Fibroblast of lung (primary cell): ENCODE results near the gene ZDHHC13. TPM values are rescaled to one million over a fixed set of nuclear protein-coding genes. Genes with fewer than 3 reads are reported as not detected.

Experiments used
- DNase-seq, 2 donors: peaks; one replicate each; pipeline versions ENCODE4 v3.0.0 to v3.0.0-alpha.2; 2010; ENCODE audit warnings: low read depth in 2 of 2
- H2AFZ ChIP-seq: 2 replicates; pipeline ENCODE4 v1.5.1; 2012; ENCODE audit warnings: low read length, control low read depth, inconsistent platforms
- H3K27ac ChIP-seq: 2 replicates; pipeline ENCODE4 v1.5.1; 2011; ENCODE audit warnings: low read length, control low read depth; ENCODE audit not compliant: insufficient read depth
- H3K27me3 ChIP-seq: 2 replicates; pipeline ENCODE4 v1.5.1; 2011; ENCODE audit warnings: mild to moderate bottlenecking, low read length; ENCODE audit not compliant: control insufficient read depth, insufficient read depth
- H3K36me3 ChIP-seq: 2 replicates; pipeline ENCODE4 v1.5.1; 2011; ENCODE audit warnings: low read length; ENCODE audit not compliant: control insufficient read depth, insufficient read depth
- H3K4me1 ChIP-seq: 2 replicates; pipeline ENCODE4 v1.5.1; 2011; ENCODE audit warnings: low read length; ENCODE audit not compliant: control insufficient read depth, insufficient read depth; ENCODE audit errors: extremely low read depth
- H3K4me2 ChIP-seq: 2 replicates; pipeline ENCODE4 v1.5.1; 2011; ENCODE audit warnings: low read length, control low read depth; ENCODE audit not compliant: insufficient read depth; ENCODE audit errors: extremely low read depth
- H3K4me3 ChIP-seq, 4 experiments: fragments of 200-600 bp in 1 of 4; sonication (generic) in 1 of 4; replicated peaks in 1 of 4; 2 replicates each; pipeline ENCODE4 v1.5.1; 2011 to 2016; ENCODE audit warnings: low read length in 4 of 4, low read depth in 3 of 4, mild to moderate bottlenecking in 3 of 4, control low read depth in 2 of 4, inconsistent platforms in 1 of 4, mixed read lengths in 1 of 4; ENCODE audit not compliant: insufficient read depth in 1 of 4; ENCODE audit errors: control extremely low read depth in 1 of 4
- H3K79me2 ChIP-seq: 2 replicates; pipeline ENCODE4 v1.5.1; 2012; ENCODE audit warnings: mild to moderate bottlenecking, low read length, inconsistent platforms; ENCODE audit not compliant: control insufficient read depth, insufficient read depth
- H3K9ac ChIP-seq: 2 replicates; pipeline ENCODE4 v1.5.1; 2011; ENCODE audit warnings: mild to moderate bottlenecking, low read length, control low read depth; ENCODE audit not compliant: insufficient read depth
- H3K9me3 ChIP-seq: 2 replicates; pipeline ENCODE4 v1.5.1; 2012; ENCODE audit warnings: low read depth, low read length; ENCODE audit not compliant: control insufficient read depth, insufficient read depth
- H4K20me1 ChIP-seq: 2 replicates; pipeline ENCODE4 v1.5.1; 2011; ENCODE audit warnings: low read length; ENCODE audit not compliant: control insufficient read depth, insufficient read depth; ENCODE audit errors: extremely low read depth
- EZH2 ChIP-seq: IDR thresholded peaks from 2 replicates; pipeline ENCODE4 v1.5.1; 2012; ENCODE audit warnings: low read length, control low read depth, mild to moderate bottlenecking; ENCODE audit errors: missing control alignments
- polyA plus RNA-seq, 2 donors: library from polyadenylated mRNA; depleted of rRNA in 1 of 2; stranded (reverse) in 1 of 2; unstranded in 1 of 2; fragments of >200 nt; gene quantifications; 2 replicates each; pipeline ENCODE4 v1.2.1, GENCODE V29; 2011 to 2012; ENCODE audit warnings: missing spikeins in 1 of 2
- total RNA-seq: library from RNA; depleted of rRNA; stranded (reverse); fragments of >200 nt; gene quantifications from 2 replicates; pipeline ENCODE4 v1.2.1, GENCODE V29; 2014
- TF ChIP-seq, protein P1 (sequence below), 2 donors: IDR thresholded peaks in 1 of 2; conservative IDR thresholded peaks in 1 of 2; 1 replicate in 1 of 2; 2 replicates in 1 of 2; pipeline ENCODE4 v1.5.1; 2011 to 2012; ENCODE audit warnings: low read length in 2 of 2, control low read depth in 1 of 2, inconsistent platforms in 1 of 2, low read depth in 1 of 2, mild to moderate bottlenecking in 1 of 2

Gene ZDHHC13
- total and polyA plus RNA-seq, 2 donors (not counting 1 experiment from before 2014, with no cell fraction given): 11.1 to 16.1 TPM

DNA sequence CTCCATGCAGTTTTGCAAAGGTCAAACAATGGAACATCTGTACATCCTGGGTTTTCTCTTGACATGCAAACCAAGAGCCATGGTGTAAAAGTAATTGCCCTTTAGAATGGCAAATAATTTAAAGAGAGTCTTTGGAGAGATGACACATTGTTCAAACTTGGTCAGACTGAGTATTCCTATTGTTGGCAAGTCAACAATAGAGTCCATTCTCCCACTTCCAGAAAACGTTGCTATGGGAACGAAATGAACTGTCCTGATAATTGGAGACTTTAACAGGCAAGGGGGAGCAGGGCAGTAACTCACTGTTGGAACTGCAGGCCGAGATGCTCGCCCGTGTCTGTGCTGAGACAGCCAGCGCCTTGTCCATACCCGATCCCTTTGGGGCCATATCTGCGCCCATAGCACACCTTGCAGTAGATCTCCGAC is 70.9 kb downstream of the ZDHHC13 start:
- H3K4me2 ChIP-seq: no peak overlapping the region
- peak in 1 of 2 donors; percentile 19 for DNase-seq
- H3K4me3 ChIP-seq: no peak overlapping the region
- no peaks in the 10 kb centered on the region for H3K79me2 ChIP-seq
- no peak for TF ChIP-seq EZH2
- TF ChIP-seq, protein P1, sequence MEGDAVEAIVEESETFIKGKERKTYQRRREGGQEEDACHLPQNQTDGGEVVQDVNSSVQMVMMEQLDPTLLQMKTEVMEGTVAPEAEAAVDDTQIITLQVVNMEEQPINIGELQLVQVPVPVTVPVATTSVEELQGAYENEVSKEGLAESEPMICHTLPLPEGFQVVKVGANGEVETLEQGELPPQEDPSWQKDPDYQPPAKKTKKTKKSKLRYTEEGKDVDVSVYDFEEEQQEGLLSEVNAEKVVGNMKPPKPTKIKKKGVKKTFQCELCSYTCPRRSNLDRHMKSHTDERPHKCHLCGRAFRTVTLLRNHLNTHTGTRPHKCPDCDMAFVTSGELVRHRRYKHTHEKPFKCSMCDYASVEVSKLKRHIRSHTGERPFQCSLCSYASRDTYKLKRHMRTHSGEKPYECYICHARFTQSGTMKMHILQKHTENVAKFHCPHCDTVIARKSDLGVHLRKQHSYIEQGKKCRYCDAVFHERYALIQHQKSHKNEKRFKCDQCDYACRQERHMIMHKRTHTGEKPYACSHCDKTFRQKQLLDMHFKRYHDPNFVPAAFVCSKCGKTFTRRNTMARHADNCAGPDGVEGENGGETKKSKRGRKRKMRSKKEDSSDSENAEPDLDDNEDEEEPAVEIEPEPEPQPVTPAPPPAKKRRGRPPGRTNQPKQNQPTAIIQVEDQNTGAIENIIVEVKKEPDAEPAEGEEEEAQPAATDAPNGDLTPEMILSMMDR (conservative IDR thresholded peaks at IDR 0.05 in 1 of 2, IDR thresholded peaks at IDR 0.05 in 1 of 2; ENCODE audit: low read depth in 1 of 2, low read length in 2 of 2): no peak
- H3K9ac ChIP-seq: no peak overlapping the region
- no peaks in the 10 kb centered on the region for H3K36me3 ChIP-seq
- H3K4me1 ChIP-seq: no peaks in the 10 kb centered on the region
- no peaks in the 10 kb centered on the region for H3K9me3 ChIP-seq
- no peaks in the 10 kb centered on the region for H4K20me1 ChIP-seq
- H3K27ac ChIP-seq: no peak overlapping the region
- no peak overlapping the region for H2AFZ ChIP-seq
- no peaks in the 10 kb centered on the region for H3K27me3 ChIP-seq

DNA sequence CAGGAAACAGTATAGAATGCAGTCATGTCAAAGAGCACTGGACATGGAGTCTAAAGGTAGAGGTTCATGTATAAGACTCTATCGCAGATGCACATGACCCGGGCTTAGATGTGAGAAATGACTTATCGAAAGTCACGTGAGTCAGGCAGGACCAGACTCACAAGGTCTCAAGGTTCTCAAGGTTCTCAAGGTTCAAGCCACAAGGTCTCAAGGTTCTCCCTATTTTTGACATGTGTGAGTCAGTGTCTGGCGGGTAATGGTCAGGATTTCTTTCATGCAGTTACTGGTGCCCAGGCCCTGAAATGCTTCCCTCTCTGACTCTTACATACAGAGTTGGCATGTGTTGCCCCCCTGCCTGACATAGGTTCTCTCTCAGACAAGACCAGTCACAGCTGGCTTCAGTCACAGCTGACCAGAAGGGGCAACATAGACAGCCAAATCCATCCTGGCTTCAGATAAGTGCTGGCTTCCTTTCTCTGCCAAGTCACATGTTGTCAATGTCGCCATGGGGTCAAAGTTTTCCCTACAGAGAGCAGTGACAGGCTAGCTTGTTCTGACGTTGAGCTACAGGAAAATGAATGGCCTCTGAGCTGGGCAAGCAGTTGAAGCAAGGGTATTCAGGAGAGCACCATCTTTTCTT is 74.7 kb downstream of the ZDHHC13 start:
- no peaks in the 10 kb centered on the region for H4K20me1 ChIP-seq
- no peak for TF ChIP-seq EZH2
- TF ChIP-seq, protein P1 (conservative IDR thresholded peaks at IDR 0.05 in 1 of 2, IDR thresholded peaks at IDR 0.05 in 1 of 2; ENCODE audit: low read depth in 1 of 2, low read length in 2 of 2): no peak
- no peaks in the 10 kb centered on the region for H3K79me2 ChIP-seq
- H3K9ac ChIP-seq: no peak overlapping the region
- no peak overlapping the region for H3K27ac ChIP-seq
- H3K4me1 ChIP-seq: no peaks in the 10 kb centered on the region
- H3K9me3 ChIP-seq: no peaks in the 10 kb centered on the region
- H3K4me3 ChIP-seq: no peak overlapping the region
- no peak for DNase-seq
- H3K4me2 ChIP-seq: no peak overlapping the region
- H3K36me3 ChIP-seq: no peaks in the 10 kb centered on the region
- H3K27me3 ChIP-seq: no peaks in the 10 kb centered on the region
- no peak overlapping the region for H2AFZ ChIP-seq

DNA sequence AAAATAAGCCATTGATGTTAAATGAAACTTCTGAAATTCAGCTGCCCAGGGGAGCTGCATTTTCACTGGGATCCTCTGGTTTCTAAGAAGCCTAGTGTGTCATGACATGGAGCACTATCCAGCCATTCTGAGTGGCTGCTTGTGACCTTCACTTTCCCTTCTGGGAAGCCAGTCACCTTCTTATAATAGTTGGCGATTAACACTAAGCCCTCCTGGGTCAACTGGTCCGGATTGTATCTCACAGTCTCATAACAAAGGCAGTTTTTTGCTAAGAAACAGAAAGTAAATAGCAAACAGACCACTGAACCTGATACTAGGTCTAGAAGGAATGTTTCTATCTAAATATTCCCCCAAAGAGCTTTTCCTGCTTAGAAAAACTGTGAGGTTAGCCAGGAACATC is 76.9 kb downstream of the ZDHHC13 start:
- Histone ChIP-seq H3K27me3 (peaks cover 5% of the 10 kb centered on the region), H3K36me3 (no peaks in the 10 kb centered on the region), H3K9ac (no peak overlapping the region), H3K4me3 (no peak overlapping the region), H3K4me2 (no peak overlapping the region), H3K4me1 (no peaks in the 10 kb centered on the region), H3K27ac (no peak overlapping the region), H3K79me2 (no peaks in the 10 kb centered on the region), H3K9me3 (no peaks in the 10 kb centered on the region), H4K20me1 (no peaks in the 10 kb centered on the region), H2AFZ (no peak overlapping the region)
- DNase-seq: no peak
- TF ChIP-seq, protein P1 (conservative IDR thresholded peaks at IDR 0.05 in 1 of 2, IDR thresholded peaks at IDR 0.05 in 1 of 2; ENCODE audit: low read depth in 1 of 2, low read length in 2 of 2): no peak
